AG10803 (cell line): ENCODE data around the gene INPP5B.

Experiments
- DNase-seq: peaks from one replicate; pipeline ENCODE4 v3.0.0; 2010; ENCODE audit warnings: low read depth
- H3K4me3 ChIP-seq: 2 replicates; pipeline ENCODE4 v1.5.1; 2011; ENCODE audit warnings: mild to moderate bottlenecking, low read length, control low read depth
- TF ChIP-seq, protein P1 (sequence below): conservative IDR thresholded peaks from 2 replicates; pipeline ENCODE4 v1.5.1; 2011; ENCODE audit warnings: mild to moderate bottlenecking, low read length, control low read depth, inconsistent platforms

Gene INPP5B

GRCh38 chr1:37948166-37948565 lies 1.3 kb upstream of the INPP5B start:
- H3K4me3 ChIP-seq, result no peak overlapping the region
- TF ChIP-seq, protein P1, sequence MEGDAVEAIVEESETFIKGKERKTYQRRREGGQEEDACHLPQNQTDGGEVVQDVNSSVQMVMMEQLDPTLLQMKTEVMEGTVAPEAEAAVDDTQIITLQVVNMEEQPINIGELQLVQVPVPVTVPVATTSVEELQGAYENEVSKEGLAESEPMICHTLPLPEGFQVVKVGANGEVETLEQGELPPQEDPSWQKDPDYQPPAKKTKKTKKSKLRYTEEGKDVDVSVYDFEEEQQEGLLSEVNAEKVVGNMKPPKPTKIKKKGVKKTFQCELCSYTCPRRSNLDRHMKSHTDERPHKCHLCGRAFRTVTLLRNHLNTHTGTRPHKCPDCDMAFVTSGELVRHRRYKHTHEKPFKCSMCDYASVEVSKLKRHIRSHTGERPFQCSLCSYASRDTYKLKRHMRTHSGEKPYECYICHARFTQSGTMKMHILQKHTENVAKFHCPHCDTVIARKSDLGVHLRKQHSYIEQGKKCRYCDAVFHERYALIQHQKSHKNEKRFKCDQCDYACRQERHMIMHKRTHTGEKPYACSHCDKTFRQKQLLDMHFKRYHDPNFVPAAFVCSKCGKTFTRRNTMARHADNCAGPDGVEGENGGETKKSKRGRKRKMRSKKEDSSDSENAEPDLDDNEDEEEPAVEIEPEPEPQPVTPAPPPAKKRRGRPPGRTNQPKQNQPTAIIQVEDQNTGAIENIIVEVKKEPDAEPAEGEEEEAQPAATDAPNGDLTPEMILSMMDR, result no peak
- DNase-seq, result no peak

GRCh38 chr1:37947364-37947763 lies 511 bp upstream of the INPP5B start:
- no peak for DNase-seq
- no peak overlapping the region; the same call in 1 of the 2 replicates for H3K4me3 ChIP-seq
- TF ChIP-seq, protein P1, result no peak

DNA sequence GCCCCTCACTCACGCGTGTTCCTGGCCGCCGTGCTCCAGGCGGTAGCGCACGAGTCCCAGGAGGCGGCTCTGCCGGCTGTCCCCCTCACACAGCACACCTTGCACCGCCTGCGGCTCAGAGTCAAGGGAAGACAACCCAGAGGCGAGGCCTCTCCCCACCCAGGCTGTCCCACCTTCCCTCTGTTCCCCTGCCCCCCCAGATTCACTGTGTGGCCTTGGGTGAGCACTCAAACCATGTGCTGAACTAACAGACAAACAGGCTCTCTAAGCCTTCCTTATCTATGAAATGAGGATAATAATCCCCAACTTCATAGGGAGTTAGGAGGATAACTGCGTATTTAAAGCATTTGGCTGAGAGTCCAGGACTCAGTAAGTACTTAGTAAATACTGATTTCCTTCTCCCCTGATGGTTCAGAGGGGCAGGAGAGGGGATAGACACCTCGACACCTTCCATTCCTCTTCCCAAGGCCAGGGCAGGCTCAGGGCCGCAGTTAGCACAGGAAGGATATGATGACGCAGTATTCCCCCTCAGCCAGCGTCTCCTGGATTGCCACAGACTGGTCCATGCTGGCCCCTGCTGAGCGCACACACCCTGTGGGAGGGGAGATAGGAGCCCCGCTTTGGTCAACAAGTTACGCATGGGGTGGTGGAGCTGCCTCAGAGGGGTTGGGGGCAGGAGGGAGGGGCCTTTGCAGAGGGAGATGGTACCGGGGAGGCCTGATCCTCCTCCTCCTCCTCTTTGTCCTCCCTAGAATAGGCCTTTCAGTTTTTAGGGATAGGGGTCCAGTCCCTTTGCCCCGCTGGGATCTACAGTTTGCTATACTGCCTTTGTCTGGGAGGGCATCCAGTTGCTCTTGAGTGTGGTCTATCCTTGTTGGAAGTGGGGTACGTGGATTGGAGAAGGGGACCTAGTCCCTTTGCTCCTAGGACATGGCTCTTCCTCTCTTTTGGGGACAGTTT lies 830 bp downstream of the INPP5B start:
- H3K4me3 ChIP-seq, result peak overlapping the region; percentile 94
- DNase-seq, result peak; percentile 96
- TF ChIP-seq, protein P1, result no peak

- TF ChIP-seq, protein P1, result no peak
- no peak for DNase-seq
- peak overlapping the region; percentile 94 for H3K4me3 ChIP-seq
Observed at GRCh38 chr1:37945251-37945650, 1.6 kb downstream of the INPP5B start.

- DNase-seq, result no peak
- TF ChIP-seq, protein P1, result no peak
- H3K4me3 ChIP-seq, result no peak overlapping the region
Observed at GRCh38 chr1:37944816-37945215, 2.0 kb downstream of the INPP5B start.

DNA sequence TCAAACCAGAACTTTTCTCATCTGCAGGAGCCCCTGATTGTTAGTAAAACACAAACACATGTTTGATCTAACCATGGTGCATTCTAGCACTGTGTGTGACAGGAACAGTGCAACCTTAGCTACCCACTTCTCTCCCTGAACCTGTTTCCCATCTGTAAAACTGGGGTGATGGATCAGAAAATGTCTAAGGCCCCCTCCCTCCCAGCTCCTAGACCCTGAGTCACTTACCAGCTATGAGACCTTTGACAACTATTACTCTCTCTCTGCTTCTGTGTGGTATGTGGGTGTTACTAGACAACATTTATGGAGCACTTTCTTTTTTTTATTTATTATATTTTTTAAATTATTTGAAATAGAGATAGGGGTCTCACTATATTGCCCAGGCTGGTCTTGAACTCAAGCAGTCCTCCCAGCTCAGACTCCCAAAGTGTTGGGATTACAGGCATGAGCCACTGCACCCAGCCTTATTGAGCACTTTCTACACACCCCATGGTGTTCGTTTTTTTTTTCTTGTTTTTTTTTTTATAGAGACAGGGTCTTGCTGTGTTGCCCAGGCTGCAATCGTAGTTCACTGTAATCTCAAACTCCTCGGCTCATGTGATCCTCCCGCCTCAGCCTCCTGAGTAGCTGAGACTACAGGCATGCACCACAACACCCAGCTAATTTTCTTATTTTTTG lies 2.6 kb downstream of the INPP5B start:
- peak; percentile 44 for DNase-seq
- H3K4me3 ChIP-seq, result no peak overlapping the region
- TF ChIP-seq, protein P1, result no peak
